Fibroblast of pulmonary artery (primary cell): ENCODE measurements around the gene AAR2.

ENCODE experiments used
- DNase-seq: peaks from one replicate; pipeline ENCODE4 v3.0.0-alpha.2; 2010; ENCODE audit warnings: low read depth
- H3K4me3 ChIP-seq: replicated peaks from 2 replicates; pipeline ENCODE4 v1.5.1; 2011; ENCODE audit warnings: low read depth, mild to moderate bottlenecking, control low read depth, low read length, moderate library complexity
- TF ChIP-seq, protein P1 (sequence below): IDR thresholded peaks from 2 replicates; pipeline ENCODE4 v1.5.1; 2011; ENCODE audit warnings: mild to moderate bottlenecking, control low read depth, low read length, inconsistent platforms; ENCODE audit errors: missing control alignments

Gene AAR2

DNA sequence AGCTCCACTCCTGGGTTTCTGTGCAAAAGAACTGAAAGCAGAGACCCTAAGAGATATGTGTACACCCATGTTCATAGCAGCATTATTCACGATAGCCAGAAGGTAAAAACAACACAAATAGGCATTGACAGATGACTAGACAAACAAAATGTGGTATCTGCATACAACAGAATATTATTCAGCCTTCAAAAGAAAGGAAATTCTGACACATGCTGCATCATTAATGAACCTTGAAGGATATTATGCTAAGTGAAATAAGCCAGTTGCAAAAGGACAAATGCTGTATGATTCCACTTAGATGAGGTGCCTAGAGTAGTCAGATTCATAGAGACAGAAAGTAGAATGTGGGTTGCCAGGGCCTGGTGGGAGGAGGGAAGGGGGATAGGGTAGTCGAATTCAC is 17.8 kb downstream of the AAR2 start:
- TF ChIP-seq, protein P1, sequence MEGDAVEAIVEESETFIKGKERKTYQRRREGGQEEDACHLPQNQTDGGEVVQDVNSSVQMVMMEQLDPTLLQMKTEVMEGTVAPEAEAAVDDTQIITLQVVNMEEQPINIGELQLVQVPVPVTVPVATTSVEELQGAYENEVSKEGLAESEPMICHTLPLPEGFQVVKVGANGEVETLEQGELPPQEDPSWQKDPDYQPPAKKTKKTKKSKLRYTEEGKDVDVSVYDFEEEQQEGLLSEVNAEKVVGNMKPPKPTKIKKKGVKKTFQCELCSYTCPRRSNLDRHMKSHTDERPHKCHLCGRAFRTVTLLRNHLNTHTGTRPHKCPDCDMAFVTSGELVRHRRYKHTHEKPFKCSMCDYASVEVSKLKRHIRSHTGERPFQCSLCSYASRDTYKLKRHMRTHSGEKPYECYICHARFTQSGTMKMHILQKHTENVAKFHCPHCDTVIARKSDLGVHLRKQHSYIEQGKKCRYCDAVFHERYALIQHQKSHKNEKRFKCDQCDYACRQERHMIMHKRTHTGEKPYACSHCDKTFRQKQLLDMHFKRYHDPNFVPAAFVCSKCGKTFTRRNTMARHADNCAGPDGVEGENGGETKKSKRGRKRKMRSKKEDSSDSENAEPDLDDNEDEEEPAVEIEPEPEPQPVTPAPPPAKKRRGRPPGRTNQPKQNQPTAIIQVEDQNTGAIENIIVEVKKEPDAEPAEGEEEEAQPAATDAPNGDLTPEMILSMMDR: no peak
- no peak for DNase-seq
- no peak overlapping the region for H3K4me3 ChIP-seq

DNA sequence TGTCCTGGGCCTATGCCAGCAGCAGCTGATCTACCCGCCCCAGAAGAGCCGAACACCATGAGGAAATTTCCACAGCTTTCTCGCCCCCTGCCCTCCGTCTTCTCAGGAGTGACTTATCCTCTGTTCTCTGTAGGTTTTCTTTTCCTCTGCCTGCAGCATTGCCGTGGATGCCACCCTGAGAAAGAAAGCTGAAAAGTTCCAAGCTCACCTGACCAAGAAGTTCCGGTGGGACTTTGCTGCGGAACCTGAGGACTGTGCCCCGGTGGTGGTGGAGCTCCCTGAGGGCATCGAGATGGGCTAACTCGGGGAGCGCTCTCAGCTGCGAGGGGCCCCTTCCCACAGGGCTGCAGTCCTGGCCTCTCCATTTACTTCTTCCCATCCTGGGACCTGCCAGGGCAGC is 19.2 kb downstream of the AAR2 start:
- no peak overlapping the region for H3K4me3 ChIP-seq
- TF ChIP-seq, protein P1: no peak
- DNase-seq: no peak

DNA sequence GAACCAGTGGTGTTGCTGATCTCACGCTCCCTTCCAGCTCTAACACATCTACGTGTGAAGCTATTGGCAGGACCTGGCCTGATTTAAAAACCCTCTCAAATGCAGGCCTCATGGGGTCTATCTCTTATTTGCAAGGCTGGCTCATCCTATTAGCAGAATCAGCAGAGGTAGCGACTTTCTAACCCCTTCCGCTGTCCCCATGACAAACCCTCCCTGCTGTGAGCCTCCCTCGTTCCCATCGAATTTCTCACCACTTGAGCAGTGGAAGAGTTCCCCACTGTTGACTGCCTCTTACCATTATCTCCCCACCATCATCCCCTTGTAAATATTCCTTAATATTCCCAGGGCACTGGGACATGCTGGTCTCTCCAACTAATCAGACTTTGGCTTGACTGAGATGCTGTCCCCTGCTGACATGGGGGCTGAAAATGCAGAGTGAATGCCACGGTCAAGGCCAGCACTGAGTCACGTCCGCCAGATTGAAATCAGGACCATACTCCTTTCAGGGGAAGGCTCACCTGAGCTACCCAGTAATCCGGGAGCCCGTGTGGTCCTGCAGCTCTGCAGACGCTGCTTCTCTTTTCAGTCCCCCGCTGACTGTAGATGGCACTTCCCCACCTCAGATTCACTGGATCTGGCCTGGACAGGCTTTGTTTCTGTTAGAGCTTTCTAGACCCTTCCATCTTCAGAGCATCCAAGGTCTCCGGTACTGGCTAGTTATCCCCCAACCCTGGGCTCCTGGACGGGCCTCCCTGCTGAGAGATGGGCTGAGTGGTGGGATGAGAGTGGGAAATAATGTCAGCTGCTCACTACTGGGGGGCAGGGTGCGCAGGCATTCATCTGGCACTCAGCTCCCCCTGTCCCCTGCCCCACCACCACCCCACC is 23.1 kb downstream of the AAR2 start:
- TF ChIP-seq, protein P1: no peak
- no peak for DNase-seq
- H3K4me3 ChIP-seq: no peak overlapping the region

DNA sequence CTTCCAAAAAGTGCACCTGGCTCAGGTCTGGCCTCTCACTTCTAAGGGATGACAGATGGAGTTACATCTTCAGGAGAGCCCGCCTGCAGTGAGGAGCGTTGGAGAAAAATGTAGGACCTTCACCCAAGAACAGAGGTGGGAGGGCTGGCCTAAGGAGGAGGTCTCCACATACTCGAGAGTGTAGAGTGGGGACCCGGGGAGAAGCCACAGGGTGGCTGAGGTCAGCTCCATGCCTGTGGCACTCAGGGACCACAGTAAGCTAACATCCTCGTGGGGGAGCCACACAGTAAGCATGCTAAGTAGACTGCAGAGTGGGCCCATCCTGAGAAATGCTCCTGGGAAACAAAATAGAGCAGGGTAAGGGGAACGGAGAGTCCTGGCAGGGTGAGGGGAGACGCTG is 24.0 kb downstream of the AAR2 start:
- TF ChIP-seq, protein P1: no peak
- no peak overlapping the region for H3K4me3 ChIP-seq
- DNase-seq: no peak

DNA sequence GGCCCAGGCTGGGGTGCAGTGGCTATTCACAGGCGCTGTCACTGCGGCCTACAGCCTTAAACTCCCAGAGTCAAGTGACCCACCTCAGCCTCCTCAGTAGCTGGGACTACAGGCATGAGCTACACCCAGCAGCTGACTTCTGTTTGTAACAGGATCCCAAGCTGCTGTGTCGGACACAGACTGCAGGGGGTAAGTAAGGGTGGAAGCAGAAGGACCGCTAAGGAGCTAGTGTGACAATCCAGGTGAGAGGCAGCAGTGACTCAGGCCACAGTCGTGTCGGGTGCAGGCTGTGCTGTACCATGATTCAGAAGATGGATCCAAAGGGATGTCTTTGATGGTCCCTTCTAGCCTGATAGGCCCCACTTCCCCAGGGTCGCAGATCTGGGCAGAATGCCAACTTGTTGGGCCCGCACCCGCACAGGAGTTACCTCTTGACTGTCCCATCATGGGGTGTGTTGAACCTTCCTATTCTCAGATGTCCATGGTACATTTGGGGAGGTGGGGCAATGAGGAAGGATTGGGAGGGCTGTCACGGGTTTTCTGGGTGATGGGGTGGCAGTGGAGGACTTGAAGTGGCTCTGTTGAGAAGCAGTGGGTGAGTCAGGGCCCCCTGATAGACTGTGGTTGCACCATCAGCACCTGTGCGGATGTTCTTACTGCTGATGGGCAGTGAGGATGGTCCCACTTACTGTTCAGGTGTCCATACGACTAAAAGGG is 25.3 kb downstream of the AAR2 start:
- no peak for DNase-seq
- H3K4me3 ChIP-seq: no peak overlapping the region

DNA sequence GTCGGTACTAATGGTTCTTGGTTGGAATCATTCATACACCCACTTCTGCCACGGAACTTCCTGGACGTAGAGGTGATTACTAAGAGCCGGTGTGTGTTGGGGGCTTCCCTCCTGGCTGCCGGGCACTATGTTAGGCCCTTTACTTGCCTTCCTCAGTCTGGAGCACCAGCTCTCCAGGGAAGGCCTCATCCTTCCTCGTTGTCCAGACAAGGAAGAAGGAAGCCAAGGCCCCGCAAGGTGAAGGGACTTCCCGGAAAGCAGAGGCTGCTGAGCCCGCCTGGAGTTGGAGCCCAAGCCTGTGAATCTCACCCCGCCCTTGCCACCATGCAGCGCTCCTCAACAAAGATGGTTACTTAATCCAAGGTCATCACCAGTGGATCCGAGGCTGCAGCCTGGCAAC is 26.2 kb downstream of the AAR2 start:
- TF ChIP-seq, protein P1: no peak
- no peak overlapping the region for H3K4me3 ChIP-seq
- DNase-seq: no peak

More for the DNA sequence above, 25.3 kb downstream of the AAR2 start:
- TF ChIP-seq, protein P1: no peak
